CD4-positive, alpha-beta T cell treated with Interleukin-2 at 100 ng/mL for 4 hours (primary cell): Measurements from ENCODE around the gene NDST1.

Experiments used
- DNase-seq: peaks from one replicate; pipeline ENCODE4 v3.0.0-alpha.2; 2020; ENCODE audit warnings: low spot score

Gene NDST1

GRCh38 chr5:150544611-150545219 lies 36.8 kb downstream of the NDST1 start:
- DNase-seq = peak; percentile 47

GRCh38 chr5:150545246-150545645 lies 37.3 kb downstream of the NDST1 start:
- DNase-seq = no peak

- no peak for DNase-seq
Observed at GRCh38 chr5:150548123-150548522, 40.2 kb downstream of the NDST1 start.

GRCh38 chr5:150549735-150550134 lies 41.8 kb downstream of the NDST1 start:
- no peak for DNase-seq

GRCh38 chr5:150550286-150550685 lies 42.4 kb downstream of the NDST1 start:
- DNase-seq = no peak

GRCh38 chr5:150551066-150551465 lies 43.1 kb downstream of the NDST1 start:
- no peak for DNase-seq

GRCh38 chr5:150553402-150553801 lies 45.5 kb downstream of the NDST1 start:
- no peak for DNase-seq

- no peak for DNase-seq
Observed at GRCh38 chr5:150553911-150554310, 46.0 kb downstream of the NDST1 start.

GRCh38 chr5:150554857-150555256 lies 46.9 kb downstream of the NDST1 start:
- no peak for DNase-seq

GRCh38 chr5:150556106-150556505 lies 48.2 kb downstream of the NDST1 start:
- DNase-seq = no peak

- DNase-seq = no peak
Observed at GRCh38 chr5:150556859-150557508, 49.1 kb downstream of the NDST1 start.

- no peak for DNase-seq
Observed at GRCh38 chr5:150557509-150557872, 49.6 kb downstream of the NDST1 start.

GRCh38 chr5:150558088-150558621 lies 50.2 kb downstream of the NDST1 start:
- DNase-seq = no peak

- DNase-seq = no peak
Observed at GRCh38 chr5:150559088-150559487, 51.2 kb downstream of the NDST1 start.

GRCh38 chr5:150559701-150560100 lies 51.8 kb downstream of the NDST1 start:
- DNase-seq = no peak

GRCh38 chr5:150560401-150561191 lies 52.7 kb downstream of the NDST1 start:
- peak; percentile 89 for DNase-seq

- DNase-seq = no peak
Observed at GRCh38 chr5:150561192-150561512, 53.2 kb downstream of the NDST1 start.

- no peak for DNase-seq
Observed at GRCh38 chr5:150561571-150562275, 53.8 kb downstream of the NDST1 start.

GRCh38 chr5:150562832-150563231 lies 54.9 kb downstream of the NDST1 start:
- peak; percentile 12 for DNase-seq

GRCh38 chr5:150565868-150566267 lies 57.9 kb downstream of the NDST1 start:
- DNase-seq = no peak

- DNase-seq = no peak
Observed at GRCh38 chr5:150567031-150567717, 59.2 kb downstream of the NDST1 start.

- DNase-seq = no peak
Observed at GRCh38 chr5:150568663-150569062, 60.7 kb downstream of the NDST1 start.
